H1 (cell line): ENCODE data around the gene MMGT1. TPM values are rescaled to one million over a fixed set of nuclear protein-coding genes. Genes with fewer than 3 reads are reported as not detected.

Experiments used
- POU5F1 ChIP-seq: IDR thresholded peaks from 2 replicates; pipeline ENCODE4 v1.6.1; 2011; ENCODE audit warnings: low read depth, mild to moderate bottlenecking, low read length, moderate library complexity
- polyA plus RNA-seq, 7 experiments: library from polyadenylated mRNA; depleted of rRNA in 3 of 7; stranded (reverse) in 5 of 7; unstranded in 2 of 7; fragments of >200 nt in 5 of 7; fragments of 200-250 nt in 2 of 7; gene quantifications; 1 replicate in 5 of 7; 2 replicates in 1 of 7; 4 replicates in 1 of 7; pipeline versions ENCODE4 v1.2.1 to v1.2.3, GENCODE V29; 2011 to 2013; ENCODE audit warnings: missing spikeins in 2 of 7, mixed read lengths in 2 of 7
- total RNA-seq: library from RNA; stranded (reverse); fragmentation: NEBNext Ultra II Directional; extraction: Animal tissue kit (Norgen Biotek cat#: 25700); gene quantifications from 2 replicates; pipeline ENCODE4 v1.2.1, GENCODE V29; 2021

Gene MMGT1
- total and polyA plus RNA-seq, 2 of the 8 experiments (the other 6 are each of a cell fraction or from before 2014, with no cell fraction given) = 10.0 to 20.5 TPM

DNA sequence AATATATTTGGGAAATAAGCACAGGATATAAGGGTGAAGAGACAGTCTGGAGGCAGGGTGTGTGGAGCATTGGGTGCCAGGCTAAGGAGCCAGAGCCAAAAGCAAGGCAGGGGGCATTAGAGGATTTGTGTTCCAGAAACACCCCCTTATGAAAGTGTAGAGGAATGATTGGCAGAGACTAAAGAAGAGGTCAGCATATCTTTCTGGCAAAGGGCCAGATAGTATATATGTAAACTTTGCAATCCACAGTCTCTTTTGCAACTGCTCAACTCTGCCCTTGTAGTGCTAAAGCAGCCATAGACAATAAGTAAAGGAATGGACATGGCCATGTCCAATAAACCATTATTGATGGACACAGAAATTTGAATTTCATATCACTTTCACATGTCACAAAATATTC lies 7.9 kb upstream of the MMGT1 start (continued):
- no peak for TF ChIP-seq POU5F1
